Activated T-helper 17 cell treated with anti-CD3 and anti-CD28 coated beads, Interleukin-2, amount 50 U/mL, for 72 hours (primary cell): ENCODE measurements around the gene PLAAT1. TPM values are rescaled to one million over a fixed set of nuclear protein-coding genes. Genes with fewer than 3 reads are reported as not detected.

Source experiments
- ATAC-seq: fragments of 150-1000 bp; cut with Tn5 transposase; replicated peaks from 2 replicates; pipeline ENCODE4 v1.10.0; 2021; ENCODE audit warnings: mild to moderate bottlenecking, moderate library complexity
- H3K27ac Mint-ChIP-seq: one replicate; pipeline ENCODE4 v1.8.0; 2022; ENCODE audit warnings: mixed read lengths
- H3K27me3 Mint-ChIP-seq: one replicate; pipeline ENCODE4 v1.8.0; 2022; ENCODE audit warnings: mixed read lengths
- H3K36me3 Mint-ChIP-seq: one replicate; pipeline ENCODE4 v1.8.0; 2022; ENCODE audit warnings: low read depth, mild to moderate bottlenecking, mixed read lengths
- H3K4me1 Mint-ChIP-seq: one replicate; pipeline ENCODE4 v1.8.0; 2022; ENCODE audit warnings: mixed read lengths
- H3K4me3 Mint-ChIP-seq: one replicate; pipeline ENCODE4 v1.8.0; 2022; ENCODE audit warnings: mild to moderate bottlenecking, mixed read lengths
- H3K9me3 Mint-ChIP-seq: one replicate; pipeline ENCODE4 v1.8.0; 2022; ENCODE audit warnings: mixed read lengths
- total RNA-seq, 2 donors: library from RNA; stranded (reverse); gene quantifications; one replicate each; pipeline ENCODE4 v1.2.3, GENCODE V29; 2022

PLAAT1 gene
- not detected for total RNA-seq

GRCh38 chr3:193240850-193241706 lies at the start of gene PLAAT1:
Gene PLAAT1, plus strand, starts transcription at chr3:193241222. Its CDS starts 14,429 bp downstream, at chr3:193255651.
- Mint-ChIP-seq H3K36me3 (no peaks in the 10 kb centered on the region), H3K9me3 (peaks cover 5% of the 10 kb centered on the region), H3K27ac (no peak within 1 kb of the TSS), H3K4me3 (peak within 1 kb of the TSS; percentile 37), H3K4me1 (no peaks in the 10 kb centered on the region), H3K27me3 (peaks cover 35% of the 10 kb centered on the region)
- peak; percentile 47 for ATAC-seq

GRCh38 chr3:193194371-193194770 lies 46.7 kb upstream of the PLAAT1 start:
- no peak for ATAC-seq
- no peaks in the 10 kb centered on the region for H3K4me1 Mint-ChIP-seq
- H3K27me3 Mint-ChIP-seq: peaks cover 3% of the 10 kb centered on the region
- H3K4me3 Mint-ChIP-seq: no peak overlapping the region
- no peak overlapping the region for H3K27ac Mint-ChIP-seq
- H3K9me3 Mint-ChIP-seq: no peaks in the 10 kb centered on the region
- H3K36me3 Mint-ChIP-seq: no peaks in the 10 kb centered on the region

- no peaks in the 10 kb centered on the region for H3K36me3 Mint-ChIP-seq
- ATAC-seq: no peak
- no peak overlapping the region for H3K4me3 Mint-ChIP-seq
- no peaks in the 10 kb centered on the region for H3K9me3 Mint-ChIP-seq
- no peaks in the 10 kb centered on the region for H3K4me1 Mint-ChIP-seq
- H3K27ac Mint-ChIP-seq: no peak overlapping the region
- no peaks in the 10 kb centered on the region for H3K27me3 Mint-ChIP-seq
These were observed 44.3 kb upstream of the PLAAT1 start for GRCh38 chr3:193196746-193197145.

- no peak for ATAC-seq
- H3K9me3 Mint-ChIP-seq: no peaks in the 10 kb centered on the region
- H3K27me3 Mint-ChIP-seq: peaks cover 8% of the 10 kb centered on the region
- no peak overlapping the region for H3K4me3 Mint-ChIP-seq
- H3K27ac Mint-ChIP-seq: no peak overlapping the region
- no peaks in the 10 kb centered on the region for H3K4me1 Mint-ChIP-seq
- H3K36me3 Mint-ChIP-seq: no peaks in the 10 kb centered on the region
These were observed 33.4 kb upstream of the PLAAT1 start for GRCh38 chr3:193207290-193208273.

- H3K4me3 Mint-ChIP-seq: no peak overlapping the region
- H3K27me3 Mint-ChIP-seq: peaks cover 12% of the 10 kb centered on the region
- no peak overlapping the region for H3K27ac Mint-ChIP-seq
- H3K9me3 Mint-ChIP-seq: no peaks in the 10 kb centered on the region
- no peaks in the 10 kb centered on the region for H3K4me1 Mint-ChIP-seq
- no peak for ATAC-seq
- no peaks in the 10 kb centered on the region for H3K36me3 Mint-ChIP-seq
These were observed 30.4 kb upstream of the PLAAT1 start for GRCh38 chr3:193210618-193211017.

GRCh38 chr3:193211173-193211572 lies 29.8 kb upstream of the PLAAT1 start:
- H3K27ac Mint-ChIP-seq: no peak overlapping the region
- ATAC-seq: no peak
- peaks cover 12% of the 10 kb centered on the region for H3K27me3 Mint-ChIP-seq
- H3K4me1 Mint-ChIP-seq: no peaks in the 10 kb centered on the region
- no peak overlapping the region for H3K4me3 Mint-ChIP-seq
- no peaks in the 10 kb centered on the region for H3K9me3 Mint-ChIP-seq
- H3K36me3 Mint-ChIP-seq: no peaks in the 10 kb centered on the region

- Mint-ChIP-seq H3K36me3 (no peaks in the 10 kb centered on the region), H3K4me3 (no peak overlapping the region), H3K27me3 (peaks cover 12% of the 10 kb centered on the region), H3K9me3 (no peaks in the 10 kb centered on the region), H3K27ac (no peak overlapping the region), H3K4me1 (no peaks in the 10 kb centered on the region)
- no peak for ATAC-seq
These were observed 29.0 kb upstream of the PLAAT1 start for GRCh38 chr3:193211984-193212383.

GRCh38 chr3:193212844-193213243 lies 28.2 kb upstream of the PLAAT1 start:
- Mint-ChIP-seq H3K9me3 (no peaks in the 10 kb centered on the region), H3K36me3 (no peaks in the 10 kb centered on the region), H3K4me3 (no peak overlapping the region), H3K4me1 (no peaks in the 10 kb centered on the region), H3K27me3 (peaks cover 8% of the 10 kb centered on the region), H3K27ac (no peak overlapping the region)
- ATAC-seq: no peak

GRCh38 chr3:193214445-193214844 lies 26.6 kb upstream of the PLAAT1 start:
- Mint-ChIP-seq H3K4me1 (no peaks in the 10 kb centered on the region), H3K4me3 (no peak overlapping the region), H3K27me3 (peaks cover 4% of the 10 kb centered on the region), H3K27ac (no peak overlapping the region), H3K9me3 (no peaks in the 10 kb centered on the region), H3K36me3 (no peaks in the 10 kb centered on the region)
- ATAC-seq: no peak

GRCh38 chr3:193225302-193226125 lies 15.5 kb upstream of the PLAAT1 start:
- Mint-ChIP-seq H3K4me1 (no peaks in the 10 kb centered on the region), H3K4me3 (no peak overlapping the region)
- no peak for ATAC-seq

GRCh38 chr3:193228206-193228605 lies 12.8 kb upstream of the PLAAT1 start:
- ATAC-seq: no peak
- H3K36me3 Mint-ChIP-seq: no peaks in the 10 kb centered on the region
- H3K27me3 Mint-ChIP-seq: peaks cover 22% of the 10 kb centered on the region
- no peak overlapping the region for H3K27ac Mint-ChIP-seq
- H3K9me3 Mint-ChIP-seq: no peaks in the 10 kb centered on the region
- no peaks in the 10 kb centered on the region for H3K4me1 Mint-ChIP-seq
- H3K4me3 Mint-ChIP-seq: no peak overlapping the region

More at GRCh38 chr3:193225302-193226125, 15.5 kb upstream of the PLAAT1 start:
- Mint-ChIP-seq H3K36me3 (no peaks in the 10 kb centered on the region), H3K27me3 (peaks cover 22% of the 10 kb centered on the region), H3K27ac (no peak overlapping the region), H3K9me3 (no peaks in the 10 kb centered on the region)

- Mint-ChIP-seq H3K27ac (no peak overlapping the region), H3K36me3 (no peaks in the 10 kb centered on the region), H3K27me3 (peaks cover 18% of the 10 kb centered on the region)
These were observed 11.1 kb upstream of the PLAAT1 start for GRCh38 chr3:193229851-193230420.

GRCh38 chr3:193230610-193231009 lies 10.4 kb upstream of the PLAAT1 start:
- Mint-ChIP-seq H3K27ac (no peak overlapping the region), H3K36me3 (no peaks in the 10 kb centered on the region), H3K4me3 (no peak overlapping the region), H3K27me3 (peaks cover 14% of the 10 kb centered on the region), H3K4me1 (no peaks in the 10 kb centered on the region), H3K9me3 (no peaks in the 10 kb centered on the region)
- ATAC-seq: no peak

More at GRCh38 chr3:193229851-193230420, 11.1 kb upstream of the PLAAT1 start:
- no peak for ATAC-seq
- Mint-ChIP-seq H3K4me1 (no peaks in the 10 kb centered on the region), H3K4me3 (no peak overlapping the region), H3K9me3 (no peaks in the 10 kb centered on the region)

- H3K27me3 Mint-ChIP-seq: peaks cover 9% of the 10 kb centered on the region
- no peak for ATAC-seq
- no peaks in the 10 kb centered on the region for H3K4me1 Mint-ChIP-seq
- no peaks in the 10 kb centered on the region for H3K9me3 Mint-ChIP-seq
- H3K36me3 Mint-ChIP-seq: no peaks in the 10 kb centered on the region
- no peak overlapping the region for H3K27ac Mint-ChIP-seq
- no peak overlapping the region for H3K4me3 Mint-ChIP-seq
These were observed 9.8 kb upstream of the PLAAT1 start for GRCh38 chr3:193231201-193231600.
